Measurements from ENCODE around the gene BIRC2. TPM values are rescaled to one million over a fixed set of nuclear protein-coding genes. Genes with fewer than 3 reads are reported as not detected.

The BIRC2 gene
- total and polyA plus RNA-seq, 9 of the 15 experiments (the other 6 are each of a cell fraction or from before 2014, with no cell fraction given), result 14.3 to 45.9 (median 20.7) TPM

- CTCF ChIA-PET (ENCODE audit: low intra/inter-chr PET ratio), result no interaction called here
- Histone ChIP-seq H2AFZ (ENCODE audit: low read depth, low read length) (peak overlapping the region; percentile 53), H3K9me3 (replicated peaks; ENCODE audit: control insufficient read depth, insufficient read depth, low read depth, low read length) (no peaks in the 10 kb centered on the region), H3K4me1 (replicated peaks in 1 of 2; ENCODE audit: control insufficient read depth in 2 of 2, insufficient read depth in 2 of 2, low read length in 2 of 2) (peaks cover 0 to 5% of the 10 kb centered on the region in 2 experiments; a peak in 3 of 5 replicates), H3K27ac (ENCODE audit: extremely low read depth, low read depth, low read length) (no peak overlapping the region), H3K9ac (ENCODE audit: insufficient read depth in 1 of 2, low read depth in 2 of 2, low read length in 2 of 2) (no peak overlapping the region; a peak in 1 of 4 replicates), H3K9me1 (ENCODE audit: control insufficient read depth, insufficient read depth, low read length) (no peaks in the 10 kb centered on the region), H4K20me1 (replicated peaks; ENCODE audit: control insufficient read depth, insufficient read depth, low read length) (no peaks in the 10 kb centered on the region), H3K36me3 (ENCODE audit: control insufficient read depth, insufficient read depth, low read length) (no peaks in the 10 kb centered on the region), H3K79me2 (ENCODE audit: control insufficient read depth, insufficient read depth, low read length) (no peaks in the 10 kb centered on the region), H3K27me3 (ENCODE audit: control insufficient read depth in 2 of 2, insufficient read depth in 2 of 2, low read length in 2 of 2) (no peaks in the 10 kb centered on the region; a peak in 1 of 5 replicates), H3K4me3 (peak overlapping the region; percentile 1; the same call in 1 of the 2 replicates), H3K4me2 (ENCODE audit: insufficient read depth, low read length) (peak overlapping the region; percentile 36; the same call in 1 of the 2 replicates)
- DNase-seq (ENCODE audit: extremely low read depth in 1 of 4, low spot score in 3 of 4) (no peak), FAIRE-seq (no peak), ATAC-seq (no peak)
- in situ Hi-C loops (cut with MboI), result no loop called here
- 5% methylated on average over 2 of the region's 2 CpGs for WGBS (ENCODE audit: insufficient coverage, low coverage, missing lambda C conversion rate)
- POLR2A ChIA-PET, result no interaction called here
- no TSS peak for BruUV-seq (replicated peaks)
- TF ChIP-seq ZNF324 (CRISPR knock-in tag; IDR thresholded peaks at IDR 0.05), result no peak
- peak; percentile 17; the same call in 1 of the 2 replicates for TF ChIP-seq FOXM1 (IDR thresholded peaks at IDR 0.05; ENCODE audit: low read depth)
- no peak for TF ChIP-seq FOXM1 (CRISPR knock-in tag; IDR thresholded peaks at IDR 0.05; ENCODE audit: low read depth)
- intact Hi-C loops (cut with micrococcal nuclease), result no loop called here
Measured at GRCh38 chr11:102312667-102313066, 34.3 kb upstream of the BIRC2 start.

- in situ Hi-C loops (cut with MboI) (no loop called here), intact Hi-C loops (cut with micrococcal nuclease) (no loop called here)
- peaks cover 0 to 8% of the 10 kb centered on the region in 2 experiments; a peak in 3 of 5 replicates for H3K4me1 ChIP-seq (replicated peaks in 1 of 2; ENCODE audit: control insufficient read depth in 2 of 2, insufficient read depth in 2 of 2, low read length in 2 of 2)
- DNase-seq (ENCODE audit: extremely low read depth in 1 of 4, low spot score in 3 of 4), result no peak
- peak overlapping the region; percentile 53 for H2AFZ ChIP-seq (ENCODE audit: low read depth, low read length)
- H3K27me3 ChIP-seq (ENCODE audit: control insufficient read depth in 2 of 2, insufficient read depth in 2 of 2, low read length in 2 of 2), result peaks cover 0 to 2% of the 10 kb centered on the region in 2 experiments; a peak in 3 of 5 replicates
- peak overlapping the region; percentile 28 for H3K4me2 ChIP-seq (ENCODE audit: insufficient read depth, low read length)
- no TSS peak for BruUV-seq (replicated peaks)
- peak; percentile 14; the same call in 2 of the 3 replicates for ATAC-seq
- H3K9me1 ChIP-seq (ENCODE audit: control insufficient read depth, insufficient read depth, low read length), result no peaks in the 10 kb centered on the region
- H4K20me1 ChIP-seq (replicated peaks; ENCODE audit: control insufficient read depth, insufficient read depth, low read length), result no peaks in the 10 kb centered on the region
- peak overlapping the region in 1 of 2 experiments; percentile 32; a peak in 1 of 4 replicates for H3K9ac ChIP-seq (ENCODE audit: insufficient read depth in 1 of 2, low read depth in 2 of 2, low read length in 2 of 2)
- H3K27ac ChIP-seq (ENCODE audit: extremely low read depth, low read depth, low read length), result no peak overlapping the region
- ChIA-PET POLR2A (interaction anchor here (1.0 to 1.3 kb wide), 2 partner anchors 12 to 200 kb away, joined by 3 read pairs; no protein-coding TSS in a partner anchor), CTCF (ENCODE audit: low intra/inter-chr PET ratio) (no interaction called here)
- H3K79me2 ChIP-seq (ENCODE audit: control insufficient read depth, insufficient read depth, low read length), result no peaks in the 10 kb centered on the region
- 16% methylated on average over 4 of the region's 4 CpGs for WGBS (ENCODE audit: insufficient coverage, low coverage, missing lambda C conversion rate)
- H3K4me3 ChIP-seq, result peak overlapping the region; percentile 1; the same call in 1 of the 2 replicates
- no peaks in the 10 kb centered on the region for H3K36me3 ChIP-seq (ENCODE audit: control insufficient read depth, insufficient read depth, low read length)
- H3K9me3 ChIP-seq (replicated peaks; ENCODE audit: control insufficient read depth, insufficient read depth, low read depth, low read length), result no peaks in the 10 kb centered on the region
- no peak for FAIRE-seq
- TF ChIP-seq TSHZ1 (CRISPR knock-in tag; IDR thresholded peaks at IDR 0.05), result no peak
- TF ChIP-seq HMG20B (CRISPR knock-in tag; IDR thresholded peaks at IDR 0.05), result no peak
- TF ChIP-seq RBM14 (IDR thresholded peaks at IDR 0.05; ENCODE audit: borderline replicate concordance, insufficient read depth, low read depth, low read length), result no peak
- TF ChIP-seq PCBP2 (IDR thresholded peaks at IDR 0.05; ENCODE audit: low read depth, low read length, poor library complexity, severe bottlenecking), result no peak
- TF ChIP-seq SFPQ (IDR thresholded peaks at IDR 0.05; ENCODE audit: low read depth, low read length), result no peak
Measured at GRCh38 chr11:102313238-102313940, 33.6 kb upstream of the BIRC2 start.

Measured in K562 (cell line).